ENCODE measurements around the gene FAM174B.

Gene FAM174B

GRCh38 chr15:92602267-92602593, 53.3 kb downstream of the FAM174B start:
- DNase-seq (ENCODE audit: low read depth in 1 of 2, low spot score in 1 of 2) = no peak

GRCh38 chr15:92601592-92602266, 53.8 kb downstream of the FAM174B start:
- DNase-seq (ENCODE audit: low read depth in 1 of 2, low spot score in 1 of 2) = no peak

GRCh38 chr15:92600856-92601255, 54.7 kb downstream of the FAM174B start:
- DNase-seq (ENCODE audit: low read depth in 1 of 2, low spot score in 1 of 2) = no peak

GRCh38 chr15:92599394-92599970, 56.1 kb downstream of the FAM174B start:
- DNase-seq (ENCODE audit: low read depth in 1 of 2, low spot score in 1 of 2) = no peak

DNA sequence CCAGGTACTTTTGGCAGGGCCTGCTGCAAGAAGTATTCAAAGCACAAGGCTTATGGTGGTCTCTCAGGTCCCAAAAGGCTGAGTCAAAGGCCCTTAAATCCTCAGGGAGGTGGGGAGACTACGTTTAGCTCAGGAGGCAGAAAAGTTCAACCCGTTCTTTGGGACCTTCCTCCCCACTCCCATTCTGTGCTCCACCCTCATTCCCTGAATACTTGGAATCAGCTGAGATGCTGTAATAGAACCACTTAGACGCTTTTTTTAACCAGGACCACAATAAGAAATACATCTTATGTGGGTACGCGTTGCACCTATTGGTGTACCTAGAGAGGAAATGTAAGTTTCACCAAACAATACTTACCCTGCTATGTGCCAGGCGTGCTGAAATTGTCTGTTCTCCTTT, 58.0 kb downstream of the FAM174B start:
- DNase-seq (ENCODE audit: low read depth in 1 of 2, low spot score in 1 of 2) = no peak

DNA sequence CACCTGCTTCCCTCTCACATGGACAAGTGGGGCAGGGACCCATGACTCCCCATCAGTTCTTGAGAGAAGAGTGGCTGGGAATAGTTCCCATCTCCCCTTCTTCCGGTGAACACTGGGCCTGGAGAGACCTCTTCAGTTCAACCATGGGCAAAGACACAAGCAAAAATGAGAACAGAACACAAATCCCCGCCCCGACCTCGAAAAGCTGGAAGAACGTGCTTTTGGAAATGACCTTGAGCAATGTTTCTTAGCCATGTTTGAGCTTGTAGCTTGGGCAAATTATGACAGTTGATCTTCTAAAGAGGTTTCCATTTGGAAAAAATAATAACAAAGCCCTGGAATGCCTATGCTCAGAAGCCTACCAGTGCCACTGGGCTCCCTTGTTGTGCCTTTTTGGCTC, 59.0 kb downstream of the FAM174B start:
- DNase-seq (ENCODE audit: low read depth in 1 of 2, low spot score in 1 of 2) = no peak

DNA sequence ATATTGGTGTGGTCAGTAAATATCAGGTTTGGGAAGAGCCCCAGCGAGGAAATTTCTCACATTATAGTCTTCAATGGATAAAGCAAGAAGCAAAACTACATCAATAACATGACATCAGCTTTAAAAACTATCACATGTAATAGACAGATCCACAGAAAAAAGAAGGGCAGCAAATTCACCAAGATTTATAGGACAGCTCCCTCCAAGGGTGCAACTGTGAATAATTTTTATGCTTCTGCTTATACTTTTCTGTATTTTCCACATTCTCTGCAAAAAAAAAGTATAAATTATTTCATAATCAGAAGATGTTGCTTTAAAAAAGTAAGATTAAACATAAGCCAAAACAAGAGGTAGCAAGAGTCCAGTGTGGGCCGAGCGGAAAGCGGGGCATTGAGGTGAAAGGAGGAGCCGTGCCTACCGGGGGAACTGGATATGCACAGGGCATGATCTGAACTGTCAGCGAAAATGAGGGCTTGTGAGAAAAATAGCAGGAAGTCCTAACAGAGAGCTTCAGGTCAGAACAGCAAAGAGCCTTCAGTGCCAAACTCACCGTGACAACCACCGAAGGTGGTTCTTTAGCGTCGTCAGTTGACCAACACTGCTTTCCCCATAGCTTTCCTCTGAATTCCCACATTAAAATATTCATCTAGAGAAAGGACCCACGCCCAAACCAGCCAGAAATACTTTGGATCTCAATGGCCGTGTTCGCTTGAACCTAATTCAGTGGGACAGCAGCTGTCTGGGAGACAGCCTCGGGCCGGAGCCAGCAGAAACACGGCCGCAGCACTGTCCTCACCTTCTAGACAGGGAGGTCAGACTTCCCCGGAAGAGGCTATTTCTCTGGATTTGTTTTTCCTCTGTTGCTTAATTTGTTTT, 59.8 kb downstream of the FAM174B start:
- no peak for DNase-seq (ENCODE audit: low read depth in 1 of 2, low spot score in 1 of 2)

- no peak for DNase-seq (ENCODE audit: low read depth in 1 of 2, low spot score in 1 of 2)
Measured at GRCh38 chr15:92591275-92591674, 64.3 kb downstream of the FAM174B start.

DNA sequence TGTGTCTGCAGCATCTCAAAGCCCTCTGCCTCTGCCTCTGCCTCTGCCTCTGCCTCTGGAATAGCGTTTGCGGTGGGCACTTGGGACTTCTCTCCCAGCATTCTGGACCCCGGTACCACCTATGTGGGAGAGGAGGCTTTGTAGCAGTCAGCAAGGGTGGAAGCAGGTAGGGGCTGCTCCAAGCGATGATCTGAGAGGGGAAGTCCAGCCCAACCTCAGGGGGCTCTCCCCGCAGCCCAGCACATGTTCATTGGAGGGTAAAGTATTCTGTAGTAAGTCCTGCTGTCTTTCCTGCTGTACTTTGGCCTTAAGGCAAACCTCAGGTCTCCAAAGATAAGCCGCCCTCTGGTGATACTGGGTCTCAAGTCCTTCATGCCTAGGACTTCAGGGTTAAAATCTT, 68.6 kb downstream of the FAM174B start:
- no peak for DNase-seq (ENCODE audit: low read depth in 1 of 2, low spot score in 1 of 2)

GRCh38 chr15:92586383-92586942, 69.1 kb downstream of the FAM174B start:
- DNase-seq (ENCODE audit: low read depth in 1 of 2, low spot score in 1 of 2) = no peak

DNA sequence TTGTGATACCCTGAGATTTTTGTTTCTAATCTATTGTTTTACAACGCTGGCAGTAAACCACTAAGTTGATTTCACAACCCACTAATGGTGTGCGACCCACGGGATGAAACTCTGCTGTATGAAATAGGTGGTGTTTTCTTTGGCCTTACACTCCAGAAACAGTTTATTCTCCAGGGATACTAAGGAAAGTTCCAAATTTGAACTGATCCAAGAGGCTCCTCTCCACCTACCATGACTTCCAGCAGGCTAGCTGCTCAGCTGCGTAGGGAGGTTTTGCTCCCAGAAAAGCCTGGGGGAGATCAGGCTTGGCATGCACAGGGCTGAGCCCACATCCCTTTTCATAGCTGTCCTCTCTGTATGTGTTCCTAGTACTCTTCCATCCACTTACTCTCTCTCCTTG, 71.5 kb downstream of the FAM174B start:
- DNase-seq (ENCODE audit: low read depth in 1 of 2, low spot score in 1 of 2) = no peak

DNA sequence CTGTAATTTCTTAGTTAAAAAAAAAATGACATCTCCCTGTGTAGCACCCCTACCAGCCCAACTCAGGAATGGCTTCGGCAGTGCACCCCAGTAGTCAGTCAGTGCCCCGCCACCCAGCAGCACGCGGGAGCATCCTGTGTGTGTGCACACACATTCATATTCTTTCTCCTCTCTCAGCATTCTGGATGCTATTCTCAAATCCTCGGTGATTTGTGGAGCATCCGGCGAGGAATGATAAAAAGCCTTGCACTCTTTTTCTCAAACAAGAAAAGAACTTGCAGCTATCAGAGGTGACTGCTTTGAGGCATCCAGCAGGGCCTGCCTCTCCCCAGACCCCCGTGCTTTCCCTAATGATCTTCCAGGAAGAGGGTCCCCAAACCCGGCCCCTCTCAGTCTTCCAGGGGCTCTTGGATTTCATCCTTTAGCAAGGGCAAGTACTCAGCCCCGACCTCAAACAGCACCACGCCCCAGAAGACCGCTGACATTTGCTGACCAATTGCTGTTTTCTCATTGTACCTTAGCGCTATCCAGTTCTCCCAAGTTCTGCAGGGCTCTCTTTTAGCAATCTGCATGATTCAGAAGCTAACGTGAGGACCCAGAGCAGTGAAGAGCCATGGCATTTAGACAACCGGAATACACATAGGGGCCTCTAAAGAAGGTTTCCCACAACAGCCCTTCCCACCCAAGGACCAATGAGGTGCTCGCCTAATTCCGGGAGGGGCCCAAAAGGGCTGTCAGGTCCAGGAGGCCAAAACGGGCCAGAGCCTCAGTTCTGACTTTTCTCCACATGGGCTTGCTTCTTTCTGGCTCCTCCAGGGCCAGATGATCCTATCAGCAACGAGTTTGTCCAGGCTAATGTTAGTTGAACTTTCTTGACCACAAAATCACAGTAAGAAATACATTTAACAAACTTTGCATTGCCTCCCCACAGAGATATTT, 72.2 kb downstream of the FAM174B start:
- no peak for DNase-seq (ENCODE audit: low read depth in 1 of 2, low spot score in 1 of 2)

DNA sequence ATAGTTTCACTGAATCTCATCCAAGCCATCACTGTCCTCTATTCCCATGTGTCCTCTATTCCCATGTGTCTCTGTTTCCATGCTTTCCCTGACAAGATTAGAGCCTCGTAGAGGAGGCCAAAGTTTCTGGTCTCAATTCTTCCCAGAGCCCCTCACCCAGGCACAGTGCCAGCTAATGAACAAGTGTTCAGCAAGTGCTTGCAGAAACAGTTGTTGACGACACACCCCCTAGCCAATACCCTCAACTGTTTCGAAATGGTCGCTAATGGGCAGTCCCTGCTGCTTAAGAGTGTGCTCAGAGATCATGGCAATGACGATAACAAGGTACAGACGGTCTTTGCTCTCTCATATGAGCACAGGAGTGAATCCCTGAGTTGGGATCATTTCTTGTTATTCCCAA, 73.4 kb downstream of the FAM174B start:
- no peak for DNase-seq (ENCODE audit: low read depth in 1 of 2, low spot score in 1 of 2)

DNA sequence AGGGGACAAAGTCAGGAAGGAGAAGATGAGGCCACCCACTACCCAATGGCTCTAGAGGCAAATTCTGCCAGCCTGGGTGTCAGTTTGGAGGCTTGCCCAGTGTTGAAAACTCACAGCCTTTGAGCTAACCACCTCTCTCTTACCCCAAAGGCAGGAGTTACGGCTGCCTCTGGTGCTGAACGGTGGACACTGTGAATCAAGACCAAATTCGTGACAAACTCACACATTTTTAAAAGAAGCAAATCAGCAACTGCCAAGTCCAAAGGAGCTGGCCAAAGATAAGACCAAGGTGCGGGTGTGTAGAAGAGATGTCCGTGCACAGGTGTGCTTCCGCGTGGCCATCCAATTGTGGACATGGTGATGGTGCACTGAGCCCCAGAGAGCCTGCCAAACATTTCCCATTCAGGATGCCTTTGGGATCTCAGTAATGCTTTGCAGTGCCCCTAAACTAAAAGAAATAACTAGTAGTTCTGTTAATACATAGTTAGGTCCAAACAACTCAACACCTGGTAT, 74.6 kb downstream of the FAM174B start:
- no peak for DNase-seq (ENCODE audit: low read depth in 1 of 2, low spot score in 1 of 2)

DNA sequence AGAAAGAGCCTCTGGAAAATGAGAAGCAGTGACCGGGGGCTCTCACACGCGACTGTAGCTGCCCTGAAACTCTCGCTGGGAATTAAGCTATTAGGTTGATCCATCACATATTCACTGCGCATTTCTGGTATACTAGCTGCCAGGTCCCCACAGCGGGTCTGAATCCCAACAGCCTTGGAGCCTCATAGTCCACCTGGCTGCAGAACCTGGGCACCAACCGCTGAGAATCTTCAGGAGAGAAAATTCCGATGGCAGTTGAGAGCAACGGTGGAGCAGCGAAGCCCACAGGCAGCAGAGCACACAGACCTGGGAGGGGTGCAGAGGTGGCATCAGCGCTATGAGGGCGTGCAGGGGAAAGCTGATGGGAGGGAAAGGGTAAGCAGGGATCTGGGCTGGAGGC, 75.1 kb downstream of the FAM174B start:
- DNase-seq (ENCODE audit: low read depth in 1 of 2, low spot score in 1 of 2) = no peak

GRCh38 chr15:92579931-92580470, 75.6 kb downstream of the FAM174B start:
- DNase-seq (ENCODE audit: low read depth in 1 of 2, low spot score in 1 of 2) = no peak

DNA sequence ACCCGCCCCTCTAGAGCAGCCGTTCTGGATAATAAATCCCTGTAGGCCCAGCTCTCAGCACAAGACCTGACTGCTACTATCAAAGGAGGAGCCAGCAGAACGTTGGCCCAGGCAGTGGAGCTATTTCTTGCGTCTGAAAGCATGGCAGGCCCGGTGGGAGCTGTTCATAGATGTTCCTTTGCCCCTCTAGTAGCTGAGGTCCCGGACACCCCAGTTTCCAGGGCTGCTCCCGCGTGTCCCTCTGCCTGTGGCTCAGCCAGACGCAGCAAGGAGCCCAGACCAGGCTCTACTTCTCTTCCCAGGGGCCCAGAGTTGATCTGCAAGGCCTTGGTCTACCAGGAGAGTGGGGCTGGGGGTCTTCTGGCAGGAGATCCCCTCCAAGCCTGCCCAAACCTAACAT, 76.1 kb downstream of the FAM174B start:
- DNase-seq (ENCODE audit: low read depth in 1 of 2, low spot score in 1 of 2) = no peak

GRCh38 chr15:92578096-92578835, 77.3 kb downstream of the FAM174B start:
- DNase-seq (ENCODE audit: low read depth in 1 of 2, low spot score in 1 of 2) = no peak

DNA sequence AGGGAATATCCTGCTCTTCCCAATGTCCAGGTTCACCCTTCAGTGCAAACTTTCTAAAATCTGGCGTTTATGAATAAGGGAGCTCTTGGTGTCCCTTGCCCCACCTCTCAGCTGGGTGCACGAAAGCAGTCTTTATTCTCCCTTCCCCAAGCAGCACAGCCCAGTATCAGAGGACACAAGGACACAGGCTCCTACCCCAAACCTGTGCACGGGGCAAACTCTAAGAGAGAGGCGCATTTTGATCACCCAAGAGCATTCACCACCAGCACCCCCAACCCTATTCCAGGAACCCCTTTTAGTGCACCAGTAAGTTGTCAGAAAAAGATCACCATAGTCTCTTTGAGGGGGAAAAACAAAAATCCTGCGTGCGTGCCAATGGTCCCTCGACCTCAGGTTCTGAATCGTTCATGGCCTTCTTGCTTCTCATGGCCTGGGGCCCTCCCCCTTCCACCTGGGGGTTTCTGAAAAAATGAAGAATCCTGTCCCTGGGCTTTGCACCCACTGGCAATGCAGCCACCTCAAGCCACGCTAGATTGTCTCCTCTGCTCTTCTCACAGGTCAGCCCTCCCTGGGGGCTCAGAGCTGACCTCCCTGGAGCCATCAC, 78.9 kb downstream of the FAM174B start:
- no peak for DNase-seq (ENCODE audit: low read depth in 1 of 2, low spot score in 1 of 2)
